Activated CD4-positive, alpha-beta T cell treated with anti-CD3 and anti-CD28 coated beads for 4 hours (primary cell): ENCODE measurements around the gene IFNL4.
"Not testable (repeated sequence)": the region's sequence is repeated elsewhere in the genome, so short reads cannot be mapped to it uniquely, and the experiment has no call there.

Experiments
- DNase-seq, 2 donors: peaks; one replicate each; pipeline ENCODE4 v3.0.0-alpha.2; 2020

Gene IFNL4

DNA sequence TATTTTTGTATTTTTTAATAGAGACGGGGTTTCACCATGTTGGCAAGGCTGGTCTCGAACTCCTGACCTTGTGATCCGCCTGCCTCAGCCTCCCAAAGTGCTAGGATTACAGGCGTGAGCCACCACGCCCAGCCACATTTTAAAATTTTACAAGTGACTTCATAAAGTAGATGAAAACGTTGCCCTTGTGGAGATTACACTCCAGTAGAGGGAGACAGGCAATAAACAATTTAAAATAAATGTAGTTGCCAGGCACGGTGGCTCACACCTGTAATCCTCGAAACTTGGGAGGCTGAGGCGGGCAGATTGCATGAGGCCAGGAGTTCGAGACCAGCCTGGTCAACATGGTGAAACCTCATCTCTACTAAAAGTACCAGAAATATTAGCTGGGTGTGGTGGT lies 29.5 kb downstream of the IFNL4 start:
- not testable (repeated sequence) for DNase-seq

DNA sequence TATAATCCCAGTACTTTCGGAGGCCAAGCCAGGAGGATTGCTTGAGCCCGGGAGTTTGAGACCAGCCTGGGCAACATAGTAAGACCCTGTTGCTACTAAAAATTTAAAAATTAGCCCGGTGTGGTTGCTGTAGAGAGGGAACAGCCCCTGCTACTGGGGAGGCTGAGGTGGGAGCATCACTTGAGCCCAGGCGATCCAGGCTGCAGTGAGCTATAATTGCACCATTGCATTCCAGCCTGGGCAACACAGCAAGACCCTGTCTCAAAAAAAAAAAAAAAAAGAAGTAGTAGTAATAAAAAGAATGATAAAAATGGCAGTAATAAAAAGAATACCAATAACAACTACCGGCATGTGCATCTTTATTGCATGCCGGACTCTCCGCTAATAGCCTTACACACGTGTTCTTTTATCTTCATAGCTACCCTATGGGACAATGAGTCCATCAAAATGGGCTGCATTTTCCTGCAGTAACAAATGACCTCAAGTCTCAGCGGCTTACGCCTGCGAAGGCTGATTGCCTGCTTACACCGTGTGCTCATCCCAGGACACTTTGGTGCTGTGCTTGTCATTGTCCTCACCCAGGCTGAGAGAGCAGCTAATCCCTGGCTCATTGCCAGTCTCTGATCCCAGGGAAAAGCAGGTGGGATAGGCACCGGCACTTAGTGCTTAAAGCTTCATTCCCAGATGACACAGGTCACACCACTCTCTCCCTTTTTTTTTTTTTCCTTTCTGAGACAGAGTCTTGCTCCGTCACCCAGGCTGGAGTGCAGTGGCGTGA lies 30.2 kb downstream of the IFNL4 start:
- no peak for DNase-seq

DNA sequence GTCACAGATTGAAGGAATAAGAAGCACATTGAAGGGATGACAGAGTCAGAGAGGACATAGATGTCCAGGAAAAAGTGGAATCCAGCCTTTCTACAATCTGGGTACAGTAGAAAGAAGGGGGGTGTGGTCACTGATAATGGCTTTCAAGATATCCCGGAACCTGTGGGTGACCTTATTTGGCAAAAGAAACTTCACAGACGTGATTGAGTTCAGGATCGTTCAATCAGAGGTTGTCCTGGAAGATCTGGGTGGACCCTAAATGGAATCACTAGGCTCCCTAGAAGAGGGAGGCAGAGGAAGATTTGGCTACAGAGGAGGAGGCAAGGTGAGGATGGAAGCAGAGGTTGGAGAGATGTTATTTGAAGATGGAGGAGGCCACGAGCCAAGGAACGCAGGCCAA lies 31.6 kb downstream of the IFNL4 start:
- no peak for DNase-seq

DNA sequence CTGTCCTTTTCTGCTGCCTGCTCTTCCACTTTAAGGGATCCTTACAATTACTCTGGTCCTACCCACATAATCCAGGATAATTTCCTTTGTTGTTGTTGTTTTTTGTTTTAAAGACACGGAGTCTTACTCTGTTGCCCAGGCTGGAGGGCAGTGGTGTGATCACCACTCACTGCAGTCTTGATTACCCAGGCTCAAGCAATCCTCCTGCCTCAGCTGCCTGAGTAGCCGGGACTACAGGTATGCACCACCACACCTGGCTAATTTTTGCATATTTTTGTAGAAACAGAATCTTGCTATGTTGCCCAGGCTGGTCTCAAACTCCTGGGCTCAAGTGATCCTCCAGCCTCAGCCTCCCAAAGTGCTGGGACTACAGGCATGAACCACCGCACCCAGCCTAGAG lies 33.3 kb downstream of the IFNL4 start:
- not testable (repeated sequence) for DNase-seq

DNA sequence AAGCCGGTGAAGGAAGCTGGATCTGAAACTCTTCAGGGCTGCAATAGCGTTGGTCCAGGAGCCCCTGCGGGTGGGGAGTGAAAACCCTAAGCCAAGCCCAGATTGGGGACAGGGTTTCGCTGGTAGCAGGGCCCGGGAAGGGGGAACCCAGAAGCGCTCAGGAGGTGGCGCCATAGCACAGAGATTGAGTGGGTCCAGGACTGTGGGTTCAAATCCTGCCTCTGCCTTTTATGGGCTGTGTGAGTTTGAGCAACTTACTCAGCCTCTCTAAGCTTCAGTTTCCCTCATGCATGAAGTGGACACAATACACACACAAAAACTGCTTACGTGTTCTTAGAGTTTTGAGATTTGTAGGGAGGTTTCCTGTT lies 36.3 kb downstream of the IFNL4 start:
- DNase-seq = peak; percentile 33 to 53

DNA sequence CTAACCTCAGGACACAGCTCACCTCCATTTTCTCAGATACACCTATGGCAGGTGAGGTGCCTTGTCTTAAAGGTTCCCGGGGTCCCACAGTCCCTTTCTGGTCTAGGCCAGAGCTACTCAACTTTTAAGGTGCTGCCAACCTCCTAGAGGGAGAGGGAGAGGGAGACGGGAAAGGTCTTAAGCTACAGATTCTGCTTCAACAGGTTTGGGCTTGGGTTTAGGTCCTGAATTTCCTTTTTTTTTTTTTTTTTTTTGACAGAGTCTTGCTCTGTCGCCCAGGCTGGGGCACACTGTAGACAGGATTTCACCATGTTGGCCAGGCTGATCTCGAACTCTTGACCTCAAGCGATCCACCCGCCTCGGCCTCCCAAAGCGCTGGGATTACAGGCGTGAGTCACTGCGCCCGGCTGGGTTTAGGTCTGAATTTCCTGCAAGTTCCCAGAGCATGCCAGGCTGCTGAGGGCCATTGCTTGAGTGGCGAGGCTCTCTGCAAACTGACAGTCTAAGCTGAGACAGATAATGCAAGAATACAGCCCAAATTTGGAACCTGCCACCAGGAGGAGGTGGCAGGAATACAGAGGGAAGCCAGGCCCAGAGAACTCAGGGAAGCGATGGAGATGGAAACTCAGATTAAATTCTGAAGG lies 36.8 kb downstream of the IFNL4 start:
- no peak for DNase-seq

DNA sequence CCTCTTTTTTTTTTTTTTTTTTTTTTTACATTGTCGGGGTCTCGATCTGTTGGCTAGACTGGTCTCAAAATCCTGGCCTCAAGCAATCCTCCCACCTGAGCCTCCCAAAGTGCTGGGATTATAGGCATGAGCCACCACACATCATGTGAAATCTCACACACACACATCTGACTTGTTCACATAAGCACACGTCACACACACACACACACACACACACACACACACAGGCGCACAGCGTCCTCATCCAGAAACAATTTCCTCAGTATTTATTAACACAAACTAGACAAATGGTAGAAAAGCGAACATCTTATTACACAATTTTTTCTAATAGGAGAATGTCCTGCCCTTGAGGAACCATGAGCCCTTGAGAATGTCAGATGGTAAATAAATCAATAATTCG lies 39.5 kb downstream of the IFNL4 start:
- DNase-seq = no peak

DNA sequence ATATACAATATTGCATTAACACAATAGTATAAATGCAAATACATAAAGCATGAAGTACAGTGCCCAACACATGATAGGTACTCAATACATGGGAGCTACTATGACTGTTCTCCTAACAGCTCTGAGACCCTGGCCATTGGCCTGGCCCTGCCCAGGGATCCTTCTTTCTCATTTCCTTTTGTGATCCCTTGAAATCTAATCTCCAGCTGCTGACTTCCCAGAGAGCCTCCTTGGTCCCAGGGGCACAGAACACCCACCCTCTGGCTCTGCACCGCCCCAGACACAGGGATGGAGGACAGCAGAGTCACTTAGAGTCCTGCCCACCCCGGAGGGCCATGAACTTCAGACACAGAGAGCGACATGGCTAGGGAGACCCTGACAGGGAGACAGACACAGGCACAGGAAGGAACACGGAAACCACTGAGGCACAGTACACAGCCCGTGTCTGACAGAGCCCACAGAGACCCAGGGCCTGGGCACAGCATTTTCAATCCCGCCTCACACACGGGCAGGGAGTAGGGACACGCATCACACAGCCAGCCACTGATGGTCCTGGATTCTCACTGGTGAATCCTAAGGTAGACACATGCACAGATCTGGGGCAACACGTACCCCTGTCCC lies 40.4 kb downstream of the IFNL4 start:
- DNase-seq = no peak

DNA sequence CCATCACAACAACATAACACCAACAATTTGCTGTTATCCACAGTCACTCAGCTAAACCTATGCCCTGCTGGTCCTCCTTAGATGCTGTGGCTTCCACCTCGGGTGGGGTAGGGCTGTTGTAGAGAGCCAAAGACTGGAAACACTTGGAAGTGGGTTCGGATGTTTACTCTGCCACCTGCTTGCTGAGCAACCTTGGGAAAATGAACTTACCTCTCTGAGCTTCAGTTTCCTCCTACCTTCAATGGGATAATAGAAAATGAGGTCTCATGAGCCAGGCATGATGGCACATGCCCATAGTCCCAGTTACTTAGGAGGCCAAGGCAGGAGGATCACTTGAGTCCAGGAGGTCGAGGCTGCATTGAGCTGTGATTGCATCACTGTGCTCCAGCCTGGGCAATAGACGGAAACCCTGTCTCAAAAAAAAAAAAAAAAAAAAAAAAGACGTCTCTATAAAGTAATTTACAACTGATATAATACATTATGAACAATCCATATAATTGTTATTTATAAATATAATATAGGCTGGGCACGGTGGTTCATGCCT lies 41.3 kb downstream of the IFNL4 start:
- DNase-seq = no peak

DNA sequence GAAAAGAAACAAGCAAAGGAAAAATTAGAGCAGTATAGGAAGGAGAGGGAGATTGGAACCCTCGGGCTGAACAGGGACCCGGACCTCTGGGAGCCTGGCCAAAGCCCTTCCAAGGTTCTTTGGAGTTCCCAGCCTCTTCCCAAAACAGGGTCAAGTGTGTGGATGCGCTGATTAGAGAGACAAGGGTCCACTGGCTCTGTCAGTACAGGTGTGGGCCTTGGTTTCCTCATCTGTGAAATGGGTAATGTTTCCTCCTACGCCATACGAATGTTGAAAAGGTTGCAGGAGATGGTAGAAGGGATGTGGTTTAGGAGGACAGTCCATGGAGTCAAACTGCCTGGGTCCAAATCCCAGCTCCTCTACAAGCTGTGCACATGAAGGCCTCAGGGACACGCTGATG lies 42.5 kb downstream of the IFNL4 start:
- DNase-seq = no peak

DNA sequence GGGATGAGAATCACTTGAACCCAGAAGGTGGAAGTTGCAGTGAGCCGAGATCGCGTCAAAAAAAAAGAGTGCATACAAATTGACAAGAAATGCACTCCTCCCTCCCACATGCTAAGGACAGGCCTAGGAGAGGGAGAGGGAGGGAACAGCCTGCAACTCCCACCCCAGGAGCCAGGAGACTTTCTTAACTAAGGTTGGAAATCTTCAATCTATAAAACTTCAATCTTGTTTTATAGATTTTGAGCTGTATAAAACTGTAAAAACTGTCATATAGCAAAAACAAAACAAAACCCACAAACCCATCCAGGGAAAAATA lies 43.2 kb downstream of the IFNL4 start:
- no peak for DNase-seq

DNA sequence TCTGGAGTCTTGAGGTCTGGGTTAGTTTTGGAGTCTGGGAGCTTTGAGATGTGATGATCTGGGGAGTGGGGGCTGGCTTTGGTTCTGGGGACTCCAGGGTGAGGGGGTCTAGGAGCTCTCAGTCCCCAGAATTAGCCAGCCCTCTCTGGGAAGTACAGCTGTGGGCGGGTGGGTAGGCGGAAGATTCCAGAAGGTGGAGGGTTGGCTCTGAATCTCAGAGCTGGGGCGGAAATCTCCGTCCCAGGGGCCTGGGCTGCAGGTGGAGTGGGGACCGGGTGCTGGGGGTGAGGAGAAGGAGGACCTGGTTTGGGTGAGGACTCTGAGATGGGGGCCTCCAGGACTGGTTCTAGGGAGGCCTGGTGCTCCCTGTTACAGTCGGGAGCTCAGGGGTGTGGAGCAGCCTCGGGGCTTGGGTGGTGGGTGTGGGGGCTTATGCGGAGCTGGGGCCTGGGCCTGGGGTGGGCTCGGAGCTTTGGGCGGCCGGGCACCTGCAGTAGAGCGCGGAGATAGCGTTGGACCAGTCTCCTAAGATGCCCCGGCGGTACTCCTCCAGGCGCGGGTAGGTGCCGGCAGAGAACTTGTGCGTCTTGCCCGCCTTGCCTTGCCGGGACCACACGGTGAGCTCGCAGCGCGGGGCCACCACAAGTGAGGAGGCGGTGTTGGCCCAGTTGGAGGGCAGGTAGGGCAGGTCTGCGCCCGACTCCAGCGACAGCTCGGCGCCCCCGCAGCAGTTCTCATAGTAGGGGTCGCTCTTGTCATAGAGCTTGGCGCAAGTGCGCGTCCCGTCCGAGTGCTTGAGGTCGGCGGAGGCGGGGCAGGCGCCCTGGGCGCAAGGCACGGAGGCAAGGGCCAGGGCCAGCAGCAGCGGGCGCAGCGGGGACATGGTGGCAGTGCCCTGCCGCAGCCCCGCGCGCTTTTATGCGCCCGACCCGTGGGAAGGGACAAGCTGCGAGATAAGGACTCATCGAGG lies 45.0 kb downstream of the IFNL4 start, which contains the start of gene SYCN:
TSS of gene SYCN (minus strand) at position 892 of the 970 bp plus-strand sequence. CDS start at position 883, 9 bp downstream.
- DNase-seq = no peak

DNA sequence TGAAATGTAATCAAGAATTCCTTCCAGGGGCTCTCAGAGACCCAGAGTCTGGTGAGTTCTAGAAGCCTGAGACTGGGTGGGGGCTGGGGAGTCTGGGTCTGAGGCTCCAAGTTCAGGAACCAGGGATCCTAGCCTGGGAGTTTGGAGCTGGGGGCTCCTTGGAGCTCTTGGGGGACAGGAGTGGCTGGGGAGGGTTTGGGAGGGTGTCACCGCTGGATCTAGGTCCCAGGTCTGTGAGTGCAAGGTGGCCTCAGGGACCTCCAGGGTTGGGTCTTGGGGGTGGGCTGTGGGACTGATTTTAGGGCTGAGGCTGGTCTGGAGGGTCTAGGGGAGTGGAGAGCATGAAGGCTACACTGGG lies 45.7 kb downstream of the IFNL4 start:
- DNase-seq = no peak

DNA sequence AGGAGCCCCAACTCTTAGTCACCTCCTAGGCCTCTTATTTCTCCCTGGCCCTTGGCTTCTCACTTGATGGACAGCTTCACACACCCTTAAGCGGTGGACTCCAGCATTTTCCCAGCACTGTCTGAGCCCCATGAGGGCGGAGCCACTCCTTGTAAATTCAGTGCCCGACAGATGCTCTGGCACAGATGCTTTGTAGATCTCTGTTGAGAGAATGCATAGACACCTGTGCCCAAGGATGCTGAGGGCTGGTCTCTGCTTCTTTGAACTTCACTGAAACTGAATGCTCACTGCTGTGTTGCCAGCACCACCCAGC lies 47.9 kb downstream of the IFNL4 start:
- no peak for DNase-seq

DNA sequence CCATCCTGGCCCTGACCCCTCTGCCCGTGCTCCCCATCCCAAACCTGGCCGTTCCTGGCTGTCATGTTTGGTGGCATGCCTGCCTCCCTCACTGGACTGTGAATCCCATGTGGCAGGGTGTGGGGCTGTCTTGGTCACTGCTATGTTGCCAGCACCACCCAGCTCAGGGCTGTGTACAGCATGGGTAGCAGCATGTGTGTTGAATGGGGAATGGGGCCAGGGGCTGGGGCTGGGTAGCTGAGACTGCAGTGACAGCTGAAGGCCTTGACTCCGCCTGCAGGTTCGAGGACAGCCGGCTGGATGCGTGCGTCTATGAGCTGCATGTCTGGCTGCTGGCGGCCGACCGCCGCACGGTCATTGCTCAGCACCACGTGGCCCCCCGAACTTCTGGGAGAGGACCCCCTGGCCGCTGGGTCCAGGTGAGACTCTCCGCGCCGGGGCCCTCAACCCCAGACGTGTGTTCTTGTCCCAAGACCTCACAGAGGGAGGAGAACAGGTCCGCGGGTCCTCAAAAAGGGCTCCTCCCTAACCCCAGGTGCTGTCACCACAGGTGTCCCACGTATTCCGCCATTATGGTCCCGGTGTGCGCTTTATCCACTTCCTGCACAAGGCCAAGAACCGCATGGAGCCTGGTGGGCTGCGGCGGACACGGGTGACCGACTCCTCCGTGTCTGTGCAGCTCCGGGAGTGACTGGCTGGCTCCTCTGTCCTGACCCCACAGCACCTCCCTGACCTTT lies 48.4 kb downstream of the IFNL4 start:
- no peak for DNase-seq

DNA sequence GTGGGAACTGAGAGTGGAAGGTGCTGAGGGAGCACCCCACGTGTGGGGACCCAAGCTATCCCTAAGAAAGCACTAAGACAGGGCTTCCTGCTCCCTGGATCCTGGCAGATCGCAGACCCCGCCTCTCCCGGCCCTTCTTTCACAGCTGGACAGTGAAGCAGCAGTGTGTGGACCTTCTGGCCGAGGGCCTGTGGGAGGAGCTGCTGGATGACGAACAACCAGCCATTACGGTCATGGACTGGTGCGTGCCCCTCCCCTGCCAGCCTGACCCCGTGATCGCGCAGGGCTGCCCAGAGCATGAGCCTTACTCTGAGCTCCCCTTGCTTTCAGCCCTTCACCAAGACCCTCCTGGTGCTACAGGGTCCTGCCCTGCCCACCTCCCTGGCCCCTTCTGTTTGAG lies 49.6 kb downstream of the IFNL4 start:
- DNase-seq = no peak

DNA sequence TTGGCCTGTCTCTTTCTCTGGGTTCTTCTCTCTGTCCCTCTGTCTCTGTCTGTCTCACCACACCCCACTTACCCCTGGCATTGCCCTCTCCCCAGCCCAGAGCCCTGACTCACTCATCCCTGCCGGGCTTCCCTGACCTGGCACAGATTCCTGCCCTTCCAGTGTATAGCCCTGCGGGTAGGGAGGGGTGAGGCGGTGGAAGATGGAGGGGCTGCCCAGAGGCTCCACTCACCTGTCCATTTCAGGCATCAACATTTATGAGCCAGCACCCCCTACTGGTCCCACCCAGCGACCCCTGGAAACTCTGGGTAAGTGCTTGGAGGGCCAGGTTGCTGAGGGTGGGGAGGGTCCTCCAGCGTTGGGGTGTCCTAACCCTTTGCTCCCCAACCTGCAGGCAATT lies 50.8 kb downstream of the IFNL4 start:
- no peak for DNase-seq

DNA sequence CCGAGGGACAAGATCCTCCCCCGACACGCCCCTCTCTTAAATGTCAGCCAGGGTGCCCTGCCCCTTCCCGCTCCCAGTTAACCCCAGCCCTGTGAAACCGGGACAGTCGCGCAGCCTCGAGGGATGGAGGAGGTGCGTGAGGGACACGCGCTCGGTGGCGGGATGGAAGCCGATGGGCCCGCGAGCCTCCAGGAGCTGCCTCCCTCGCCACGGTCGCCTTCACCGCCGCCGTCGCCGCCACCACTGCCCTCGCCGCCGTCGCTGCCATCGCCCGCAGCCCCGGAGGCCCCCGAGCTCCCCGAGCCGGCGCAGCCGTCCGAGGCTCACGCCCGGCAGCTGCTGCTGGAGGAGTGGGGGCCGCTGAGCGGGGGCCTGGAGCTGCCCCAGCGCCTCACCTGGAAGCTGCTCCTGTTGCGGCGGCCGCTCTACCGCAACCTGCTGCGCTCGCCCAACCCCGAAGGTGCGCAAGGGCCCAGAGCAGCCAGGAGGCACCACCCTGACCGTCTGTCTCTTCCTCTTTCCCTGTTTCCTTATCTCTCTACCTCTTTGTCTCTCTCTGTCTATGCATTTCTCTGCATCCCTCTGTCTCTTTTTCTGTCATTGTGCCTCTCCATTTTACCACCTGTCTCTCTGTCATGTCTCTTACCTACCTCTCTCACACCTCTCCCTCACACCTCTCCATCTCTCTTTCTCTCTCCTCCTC lies 51.6 kb downstream of the IFNL4 start, which contains the start of gene NCCRP1:
TSS of gene NCCRP1 (plus strand) at position 105 of the 703 bp plus-strand sequence. CDS start at position 124, 19 bp downstream.
- no peak for DNase-seq

DNA sequence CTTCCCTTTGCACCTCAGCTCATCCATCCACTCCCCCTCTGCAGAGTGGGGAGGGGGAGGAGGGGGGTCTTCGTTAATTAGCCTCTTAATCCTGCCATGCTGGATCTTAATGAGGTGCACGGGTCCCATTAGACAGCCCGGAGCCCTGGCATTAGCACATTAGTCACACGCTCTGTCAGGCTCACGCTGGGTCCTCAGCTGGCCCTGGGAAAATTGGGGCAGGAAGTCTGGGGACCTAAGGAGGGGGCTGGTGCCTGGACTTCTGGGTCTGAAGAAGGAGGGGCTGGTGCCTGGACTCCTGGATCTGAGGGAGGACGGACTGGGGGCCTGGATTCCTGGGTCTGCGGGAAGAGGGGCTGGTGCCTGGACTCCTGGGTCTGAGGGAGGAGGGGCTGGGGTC lies 52.3 kb downstream of the IFNL4 start:
- no peak for DNase-seq
